CD14-positive monocyte (primary cell): ENCODE measurements around the gene INF2. TPM values are rescaled to one million over a fixed set of nuclear protein-coding genes. Genes with fewer than 3 reads are reported as not detected.
"Not testable (repeated sequence)": the region's sequence is repeated elsewhere in the genome, so short reads cannot be mapped to it uniquely, and the experiment has no call there.

ENCODE experiments used
- DNase-seq, 3 donors: peaks; one replicate each; pipeline ENCODE4 v3.0.0-alpha.2; 2011 to 2022
- H2AFZ ChIP-seq: 2 replicates; pipeline ENCODE4 v1.6.0; 2012; ENCODE audit warnings: mild to moderate bottlenecking, low read depth, low read length, inconsistent platforms; ENCODE audit not compliant: insufficient read depth, poor library complexity, severe bottlenecking
- H3K27ac ChIP-seq, 2 donors: 1 replicate in 1 of 2; 2 replicates in 1 of 2; pipeline ENCODE4 v1.5.1; 2012 to 2013; ENCODE audit warnings: low read length in 2 of 2, control low read depth in 1 of 2, inconsistent platforms in 1 of 2, low read depth in 1 of 2, mild to moderate bottlenecking in 1 of 2
- H3K27me3 ChIP-seq, 2 donors: one replicate each; pipeline versions ENCODE4 v1.6.0 to v1.6.1; 2011 to 2013; ENCODE audit warnings: low read length in 2 of 2; ENCODE audit not compliant: control insufficient read depth in 2 of 2, insufficient read depth in 2 of 2
- H3K36me3 ChIP-seq, 2 donors: replicated peaks in 1 of 2; 1 replicate in 1 of 2; 2 replicates in 1 of 2; pipeline versions ENCODE4 v1.5.1 to v1.6.1; 2012 to 2013; ENCODE audit warnings: low read length in 2 of 2, control low read depth in 1 of 2, inconsistent platforms in 1 of 2, mild to moderate bottlenecking in 1 of 2; ENCODE audit not compliant: insufficient read depth in 2 of 2, control insufficient read depth in 1 of 2
- H3K4me1 ChIP-seq, 2 donors: 1 replicate in 1 of 2; 2 replicates in 1 of 2; pipeline versions ENCODE4 v1.5.1 to v1.6.1; 2012 to 2013; ENCODE audit warnings: low read length in 2 of 2, control low read depth in 1 of 2, inconsistent platforms in 1 of 2, mild to moderate bottlenecking in 1 of 2, moderate library complexity in 1 of 2; ENCODE audit not compliant: insufficient read depth in 2 of 2, control insufficient read depth in 1 of 2
- H3K4me2 ChIP-seq: replicated peaks from 2 replicates; pipeline ENCODE3; 2012; ENCODE audit warnings: low read length, moderate library complexity, mild to moderate bottlenecking; ENCODE audit not compliant: poor library complexity, severe bottlenecking; ENCODE audit errors: extremely low read depth
- H3K4me3 ChIP-seq, 3 experiments: fragments of 200-600 bp in 1 of 3; sonication (generic) in 1 of 3; replicated peaks in 1 of 3; 1 replicate in 2 of 3; 2 replicates in 1 of 3; pipeline ENCODE4 v1.5.1; 2011 to 2013; ENCODE audit warnings: low read length in 3 of 3, mild to moderate bottlenecking in 3 of 3, control low read depth in 2 of 3, low read depth in 2 of 3, inconsistent platforms in 1 of 3, moderate library complexity in 1 of 3
- H3K79me2 ChIP-seq: 2 replicates; pipeline ENCODE4 v1.6.0; 2012; ENCODE audit warnings: mild to moderate bottlenecking, control low read depth, inconsistent platforms, low read length, moderate library complexity; ENCODE audit not compliant: insufficient read depth
- H3K9ac ChIP-seq: 2 replicates; pipeline ENCODE4 v1.6.0; 2017; ENCODE audit warnings: low read length, mild to moderate bottlenecking; ENCODE audit not compliant: insufficient read depth, poor library complexity, severe bottlenecking
- H3K9me3 ChIP-seq, 2 donors: replicated peaks in 1 of 2; 1 replicate in 1 of 2; 2 replicates in 1 of 2; pipeline versions ENCODE4 v1.5.1 to v1.6.1; 2012 to 2013; ENCODE audit warnings: low read length in 2 of 2, control low read depth in 1 of 2; ENCODE audit not compliant: control insufficient read depth in 1 of 2, insufficient read depth in 1 of 2
- H4K20me1 ChIP-seq: 2 replicates; pipeline ENCODE4 v1.6.0; 2012; ENCODE audit warnings: mild to moderate bottlenecking, low read length, control low read depth, moderate library complexity; ENCODE audit not compliant: insufficient read depth
- H3K27ac Mint-ChIP-seq, 7 donors: one replicate each; pipeline ENCODE4 v1.8.0; 2020; ENCODE audit warnings: mild to moderate bottlenecking in 7 of 7, mixed read lengths in 7 of 7, moderate library complexity in 6 of 7, inconsistent platforms in 2 of 7
- H3K27me3 Mint-ChIP-seq, 3 donors: one replicate each; pipeline ENCODE4 v1.8.0; 2021 to 2022; ENCODE audit warnings: low read depth in 3 of 3, mild to moderate bottlenecking in 3 of 3, mixed read lengths in 3 of 3, moderate library complexity in 3 of 3, inconsistent platforms in 1 of 3
- H3K36me3 Mint-ChIP-seq, 2 donors: one replicate each; pipeline ENCODE4 v1.8.0; 2020; ENCODE audit warnings: mixed read lengths in 2 of 2, inconsistent platforms in 1 of 2, mild to moderate bottlenecking in 1 of 2
- H3K4me1 Mint-ChIP-seq: one replicate; pipeline ENCODE4 v1.8.0; 2020; ENCODE audit warnings: mild to moderate bottlenecking, mixed read lengths
- H3K4me3 Mint-ChIP-seq, 2 donors: one replicate each; pipeline ENCODE4 v1.8.0; 2020; ENCODE audit warnings: mild to moderate bottlenecking in 2 of 2, mixed read lengths in 2 of 2, moderate library complexity in 1 of 2
- H3K9me3 Mint-ChIP-seq, 7 donors: one replicate each; pipeline ENCODE4 v1.8.0; 2020 to 2022; ENCODE audit warnings: mixed read lengths in 7 of 7, mild to moderate bottlenecking in 6 of 7, moderate library complexity in 6 of 7, inconsistent platforms in 2 of 7
- WGBS: methylation state at CpG from one replicate; pipeline ENCODE4 v1.1.5; 2013; ENCODE audit warnings: missing lambda C conversion rate; ENCODE audit not compliant: insufficient coverage; 5-methylcytosine and 5-hydroxymethylcytosine counted together
- intact Hi-C, 2 donors: fragments of 100-400 bp; cut with micrococcal nuclease; formaldehyde crosslinking; loops; one replicate each; pipeline versions ENCODE4 v1.15.0 to v1.15.1; 2023
- polyA plus RNA-seq, 3 donors: library from polyadenylated mRNA; depleted of rRNA in 1 of 3; unstranded in 2 of 3; stranded (reverse) in 1 of 3; fragments of 300-500 nt in 2 of 3; fragments of >200 nt in 1 of 3; fragmentation: Illumina TruSeq in 2 of 3; gene quantifications; 1 replicate in 2 of 3; 2 replicates in 1 of 3; pipeline ENCODE4 v1.2.3, GENCODE V29; 2012 to 2021
- TF ChIP-seq, protein P1 (sequence below): fragments of 200-600 bp; IDR thresholded peaks from one replicate; pipeline ENCODE4 v1.8.0; 2022; ENCODE audit warnings: antibody characterized with exemption, mild to moderate bottlenecking

Gene INF2
- polyA plus RNA-seq, 3 donors = 2.9 to 23.3 (median 3.8) TPM

DNA sequence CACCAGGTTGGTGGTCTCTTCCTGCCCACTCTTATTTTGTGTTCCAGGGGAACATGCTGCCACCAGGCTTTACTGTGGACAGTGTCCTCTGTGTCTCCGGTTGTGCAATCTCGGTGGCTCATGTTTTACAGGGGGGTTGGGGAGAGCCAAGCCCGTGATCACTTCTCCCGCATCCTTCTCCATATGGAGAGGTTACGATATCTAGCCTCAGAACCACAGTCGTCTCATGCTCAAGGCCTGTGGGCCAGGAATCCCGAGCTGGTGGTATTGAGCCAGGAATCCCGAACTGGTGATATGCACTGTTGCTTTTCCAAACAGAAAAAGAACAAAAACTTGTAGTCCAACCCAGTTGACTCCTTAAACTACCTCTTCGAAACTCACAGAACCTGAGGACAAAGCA lies 37.0 kb upstream of the INF2 start:
- Mint-ChIP-seq H3K36me3 (no peaks in the 10 kb centered on the region), H3K4me3 (no peak overlapping the region), H3K27ac (no peak overlapping the region), H3K4me1 (peaks cover 27% of the 10 kb centered on the region), H3K27me3 (peaks cover 3 to 8% (median 4%) of the 10 kb centered on the region in 3 donors), H3K9me3 (peaks cover 17 to 33% (median 22%) of the 10 kb centered on the region in 7 donors)
- Histone ChIP-seq H4K20me1 (no peaks in the 10 kb centered on the region), H3K4me2 (no peak overlapping the region), H3K9ac (no peak overlapping the region), H3K79me2 (no peaks in the 10 kb centered on the region), H3K9me3 (peaks cover 18 to 29% of the 10 kb centered on the region in 2 donors), H3K4me3 (no peak overlapping the region), H2AFZ (no peak overlapping the region), H3K4me1 (peaks cover 31 to 32% of the 10 kb centered on the region in 2 donors), H3K27me3 (no peaks in the 10 kb centered on the region), H3K27ac (no peak overlapping the region), H3K36me3 (no peaks in the 10 kb centered on the region)
- WGBS = no CpG with 5 or more reads among the region's 9 CpGs
- TF ChIP-seq, protein P1, sequence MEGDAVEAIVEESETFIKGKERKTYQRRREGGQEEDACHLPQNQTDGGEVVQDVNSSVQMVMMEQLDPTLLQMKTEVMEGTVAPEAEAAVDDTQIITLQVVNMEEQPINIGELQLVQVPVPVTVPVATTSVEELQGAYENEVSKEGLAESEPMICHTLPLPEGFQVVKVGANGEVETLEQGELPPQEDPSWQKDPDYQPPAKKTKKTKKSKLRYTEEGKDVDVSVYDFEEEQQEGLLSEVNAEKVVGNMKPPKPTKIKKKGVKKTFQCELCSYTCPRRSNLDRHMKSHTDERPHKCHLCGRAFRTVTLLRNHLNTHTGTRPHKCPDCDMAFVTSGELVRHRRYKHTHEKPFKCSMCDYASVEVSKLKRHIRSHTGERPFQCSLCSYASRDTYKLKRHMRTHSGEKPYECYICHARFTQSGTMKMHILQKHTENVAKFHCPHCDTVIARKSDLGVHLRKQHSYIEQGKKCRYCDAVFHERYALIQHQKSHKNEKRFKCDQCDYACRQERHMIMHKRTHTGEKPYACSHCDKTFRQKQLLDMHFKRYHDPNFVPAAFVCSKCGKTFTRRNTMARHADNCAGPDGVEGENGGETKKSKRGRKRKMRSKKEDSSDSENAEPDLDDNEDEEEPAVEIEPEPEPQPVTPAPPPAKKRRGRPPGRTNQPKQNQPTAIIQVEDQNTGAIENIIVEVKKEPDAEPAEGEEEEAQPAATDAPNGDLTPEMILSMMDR = no peak
- DNase-seq = no peak
- intact Hi-C loops = no loop called here

DNA sequence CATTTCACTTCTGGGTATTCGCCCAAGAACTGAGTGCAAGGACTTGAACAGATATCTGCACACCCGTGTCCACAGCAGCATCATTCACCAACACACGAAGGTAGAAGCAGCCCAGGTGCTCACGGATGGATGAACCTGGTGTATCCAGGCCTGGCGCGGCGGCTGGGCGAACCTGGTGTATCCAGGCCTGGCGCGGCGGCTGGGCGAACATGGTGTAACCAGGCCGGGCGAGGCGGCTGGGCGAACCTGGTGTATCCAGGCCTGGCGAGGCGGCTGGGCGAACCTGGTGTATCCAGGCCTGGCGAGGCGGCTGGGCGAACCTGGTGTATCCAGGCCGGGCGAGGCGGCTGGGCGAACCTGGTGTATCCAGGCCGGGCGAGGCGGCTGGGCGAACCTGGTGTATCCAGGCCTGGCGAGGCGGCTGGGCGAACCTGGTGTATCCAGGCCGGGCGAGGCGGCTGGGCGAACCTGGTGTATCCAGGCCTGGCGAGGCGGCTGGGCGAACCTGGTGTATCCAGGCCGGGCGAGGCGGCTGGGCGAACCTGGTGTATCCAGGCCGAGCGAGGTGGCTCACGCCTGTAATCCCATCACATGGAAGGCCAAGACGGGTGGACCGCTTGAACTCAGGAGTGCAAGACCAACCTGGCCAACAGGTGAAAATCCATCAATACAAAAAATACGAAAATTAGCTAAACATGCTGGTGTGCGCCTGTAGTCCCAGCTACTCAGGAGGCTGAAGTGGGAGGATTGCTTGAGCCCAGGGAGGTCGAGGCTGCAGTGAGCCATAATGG lies 36.1 kb upstream of the INF2 start:
- Histone ChIP-seq H3K9me3 (peaks cover 18 to 29% of the 10 kb centered on the region in 2 donors), H3K4me1 (peaks cover 21 to 23% of the 10 kb centered on the region in 2 donors)
- H3K36me3 ChIP-seq, H3K4me2 ChIP-seq, H3K27me3 ChIP-seq, DNase-seq, H4K20me1 ChIP-seq, H3K79me2 ChIP-seq, H3K27ac ChIP-seq, intact Hi-C loops, H3K4me3 Mint-ChIP-seq, H3K9ac ChIP-seq, H3K27ac Mint-ChIP-seq, H3K4me3 ChIP-seq, H2AFZ ChIP-seq, H3K36me3 Mint-ChIP-seq: not testable (repeated sequence)
- peaks cover 10 to 12% (median 11%) of the 10 kb centered on the region in 3 donors for H3K27me3 Mint-ChIP-seq
- peaks cover 17 to 33% (median 22%) of the 10 kb centered on the region in 7 donors for H3K9me3 Mint-ChIP-seq
- 98% methylated on average over 39 of the region's 52 CpGs for WGBS
- H3K4me1 Mint-ChIP-seq = peaks cover 24% of the 10 kb centered on the region
